DOHH2 (cell line): Measurements from ENCODE around the gene NRDE2.

ENCODE experiments used
- H3F3A ChIP-seq: fragments of 200-600 bp; sonication (generic), shearing (Covaris generic); 2 replicates; pipeline ENCODE4 v1.6.0; 2016; ENCODE audit warnings: antibody characterized with exemption, mild to moderate bottlenecking; ENCODE audit not compliant: control insufficient read depth, insufficient read depth
- H3K27ac ChIP-seq: fragments of 200-600 bp; sonication (generic); 2 replicates; pipeline ENCODE4 v1.5.1; 2014; ENCODE audit warnings: low read depth, mild to moderate bottlenecking, low read length, moderate library complexity
- H3K27me3 ChIP-seq: fragments of 200-600 bp; sonication (generic); 2 replicates; pipeline ENCODE4 v1.6.1; 2014; ENCODE audit warnings: mild to moderate bottlenecking, low read length, mixed read lengths; ENCODE audit not compliant: control insufficient read depth
- H3K36me3 ChIP-seq: fragments of 200-600 bp; sonication (generic); 2 replicates; pipeline ENCODE4 v1.6.1; 2014; ENCODE audit warnings: mild to moderate bottlenecking, low read length, moderate library complexity, mixed read lengths; ENCODE audit not compliant: control insufficient read depth
- H3K4me1 ChIP-seq: fragments of 200-600 bp; sonication (generic); 2 replicates; pipeline ENCODE4 v1.6.1; 2014; ENCODE audit warnings: mild to moderate bottlenecking, low read length, mixed read lengths; ENCODE audit not compliant: control insufficient read depth
- H3K4me2 ChIP-seq: fragments of 200-600 bp; sonication (generic); 2 replicates; pipeline ENCODE4 v1.6.0; 2014; ENCODE audit warnings: mild to moderate bottlenecking, low read length, moderate library complexity
- H3K4me3 ChIP-seq: fragments of 200-600 bp; sonication (generic); 2 replicates; pipeline ENCODE4 v1.5.1; 2014; ENCODE audit warnings: mild to moderate bottlenecking, low read length, mixed read lengths
- H3K79me2 ChIP-seq: fragments of 200-600 bp; sonication (generic); 2 replicates; pipeline ENCODE4 v1.6.1; 2014; ENCODE audit warnings: mild to moderate bottlenecking, low read length, mixed read lengths; ENCODE audit not compliant: control insufficient read depth
- H3K9me2 ChIP-seq: fragments of 200-600 bp; sonication (generic); replicated peaks from 2 replicates; pipeline ENCODE4 v1.6.1; 2014; ENCODE audit warnings: mild to moderate bottlenecking, low read length, mixed read lengths; ENCODE audit not compliant: control insufficient read depth
- H3K9me3 ChIP-seq: fragments of 200-600 bp; sonication (generic); 2 replicates; pipeline ENCODE4 v1.6.1; 2014; ENCODE audit warnings: antibody characterized with exemption, low read length, mixed read lengths; ENCODE audit not compliant: control insufficient read depth, insufficient read depth
- H4K20me1 ChIP-seq: fragments of 200-600 bp; sonication (generic); 2 replicates; pipeline ENCODE4 v1.6.0; 2014; ENCODE audit warnings: low read depth, mild to moderate bottlenecking, antibody characterized with exemption, low read length, moderate library complexity; ENCODE audit not compliant: control insufficient read depth, insufficient read depth
- CTCF ChIP-seq: fragments of 200-600 bp; sonication (generic); IDR thresholded peaks from one replicate; pipeline ENCODE4 v1.5.1; 2014; ENCODE audit warnings: antibody characterized with exemption, mild to moderate bottlenecking, low read depth, low read length; ENCODE audit not compliant: poor library complexity, severe bottlenecking
- EZH2phosphoT487 ChIP-seq: fragments of 200-600 bp; sonication (generic); IDR thresholded peaks from 2 replicates; pipeline ENCODE4 v1.6.1; 2017; ENCODE audit warnings: borderline replicate concordance, mild to moderate bottlenecking, antibody characterized with exemption, low read length, moderate library complexity, mixed read lengths

NRDE2 gene

GRCh38 chr14:90304502-90304901 lies 27.2 kb downstream of the NRDE2 start:
- H3F3A ChIP-seq: no peaks in the 10 kb centered on the region; the same call in 1 of the 2 replicates
- no peaks in the 10 kb centered on the region for H4K20me1 ChIP-seq
- no peak overlapping the region for H3K4me2 ChIP-seq
- no peaks in the 10 kb centered on the region for H3K9me3 ChIP-seq
- H3K27ac ChIP-seq: no peak overlapping the region
- H3K79me2 ChIP-seq: no peaks in the 10 kb centered on the region
- no peaks in the 10 kb centered on the region for H3K4me1 ChIP-seq
- H3K4me3 ChIP-seq: no peak overlapping the region
- H3K36me3 ChIP-seq: peaks cover 48% of the 10 kb centered on the region
- H3K9me2 ChIP-seq: no peaks in the 10 kb centered on the region
- no peak for TF ChIP-seq EZH2phosphoT487
- no peak for TF ChIP-seq CTCF
- H3K27me3 ChIP-seq: no peaks in the 10 kb centered on the region

GRCh38 chr14:90303473-90303872 lies 28.3 kb downstream of the NRDE2 start:
- H3K36me3 ChIP-seq: peaks cover 45% of the 10 kb centered on the region
- no peaks in the 10 kb centered on the region for H3K4me1 ChIP-seq
- no peaks in the 10 kb centered on the region for H4K20me1 ChIP-seq
- H3K9me2 ChIP-seq: no peaks in the 10 kb centered on the region
- no peak overlapping the region for H3K27ac ChIP-seq
- H3K9me3 ChIP-seq: no peaks in the 10 kb centered on the region
- no peaks in the 10 kb centered on the region for H3K27me3 ChIP-seq
- H3K4me2 ChIP-seq: no peak overlapping the region
- TF ChIP-seq EZH2phosphoT487 (no peak), CTCF (no peak)
- H3K79me2 ChIP-seq: no peaks in the 10 kb centered on the region
- no peak overlapping the region for H3K4me3 ChIP-seq
- H3F3A ChIP-seq: no peaks in the 10 kb centered on the region; the same call in 1 of the 2 replicates

GRCh38 chr14:90302529-90303303 lies 29.0 kb downstream of the NRDE2 start:
- H3K9me3 ChIP-seq: no peaks in the 10 kb centered on the region
- no peak overlapping the region for H3K4me2 ChIP-seq
- no peaks in the 10 kb centered on the region; the same call in 1 of the 2 replicates for H3F3A ChIP-seq
- no peaks in the 10 kb centered on the region for H3K9me2 ChIP-seq
- H3K27me3 ChIP-seq: no peaks in the 10 kb centered on the region
- H3K79me2 ChIP-seq: no peaks in the 10 kb centered on the region
- no peaks in the 10 kb centered on the region for H4K20me1 ChIP-seq
- TF ChIP-seq CTCF: no peak
- no peak for TF ChIP-seq EZH2phosphoT487
- no peak overlapping the region for H3K27ac ChIP-seq
- no peaks in the 10 kb centered on the region for H3K4me1 ChIP-seq
- no peak overlapping the region for H3K4me3 ChIP-seq
- peaks cover 44% of the 10 kb centered on the region for H3K36me3 ChIP-seq
